ENCODE data around the gene HTRA2. TPM values are rescaled to one million over a fixed set of nuclear protein-coding genes. Genes with fewer than 3 reads are reported as not detected.

Gene HTRA2
- total RNA-seq, 1 experiment from 2014 or later = 60.3 TPM

- DNase-seq (ENCODE audit: low read depth) = no peak
- in situ Hi-C loops (cut with HindIII; ENCODE audit: low pct_unique_long_range_greater_than_20kb, low sequenced_read_pairs) = no loop called here
Observed at GRCh38 chr2:74572178-74572925, 42.6 kb downstream of the HTRA2 start.

GRCh38 chr2:74573747-74574562 lies 44.2 kb downstream of the HTRA2 start:
- DNase-seq (ENCODE audit: low read depth) = no peak
- in situ Hi-C loops (cut with HindIII; ENCODE audit: low pct_unique_long_range_greater_than_20kb, low sequenced_read_pairs) = no loop called here

DNA sequence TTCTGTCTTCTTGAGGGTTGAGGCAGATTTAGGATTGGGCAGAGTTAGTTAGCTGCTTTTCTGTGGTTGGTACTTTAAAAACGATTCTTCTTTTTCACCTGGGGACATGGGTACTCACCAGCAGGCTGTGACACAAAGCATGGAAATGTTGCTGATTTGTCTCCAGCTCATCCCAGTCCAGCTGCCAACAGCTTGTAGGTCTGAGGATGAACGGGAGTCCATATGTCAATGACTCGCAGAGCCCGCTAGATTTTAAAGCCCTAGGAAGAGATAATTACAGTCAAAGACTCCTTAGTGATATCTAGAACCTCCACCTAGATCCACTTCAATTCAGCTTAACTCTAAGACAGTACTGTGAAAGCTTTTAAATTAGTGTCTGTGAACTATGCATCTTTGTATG lies 45.6 kb downstream of the HTRA2 start:
- no peak for DNase-seq (ENCODE audit: low read depth)
- in situ Hi-C loops (cut with HindIII; ENCODE audit: low pct_unique_long_range_greater_than_20kb, low sequenced_read_pairs) = no loop called here

DNA sequence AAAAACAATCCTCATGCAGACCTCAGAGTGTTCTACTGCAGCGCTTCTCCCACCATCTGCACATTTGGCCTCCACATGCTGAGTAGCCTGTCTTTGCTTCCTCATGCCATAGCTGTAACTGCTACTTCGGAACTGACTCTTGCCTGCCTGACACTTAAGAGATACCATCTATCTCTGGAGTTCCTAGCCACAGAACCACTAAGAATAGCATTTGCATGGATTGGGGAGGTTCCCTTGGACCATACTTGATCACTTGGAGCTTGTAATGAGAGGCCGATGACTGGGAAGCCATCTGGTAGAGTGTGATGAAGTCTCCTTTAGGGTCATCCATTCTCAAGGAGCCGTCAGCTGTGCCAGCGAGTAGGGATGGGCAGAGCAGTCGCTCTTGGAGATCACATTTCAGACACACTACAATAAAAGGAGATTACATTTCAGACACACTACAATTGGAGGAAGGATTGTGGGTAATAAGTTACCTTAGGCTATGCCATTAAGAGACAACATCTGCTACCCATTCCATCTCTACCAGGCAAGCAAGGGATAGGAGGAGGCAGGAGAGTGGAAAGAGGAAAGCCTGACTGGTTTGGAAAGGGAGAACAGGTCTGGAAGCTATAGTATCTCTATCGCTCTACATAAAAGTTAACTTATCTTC lies 46.6 kb downstream of the HTRA2 start:
- DNase-seq (ENCODE audit: low read depth) = no peak
- in situ Hi-C loops (cut with HindIII; ENCODE audit: low pct_unique_long_range_greater_than_20kb, low sequenced_read_pairs) = no loop called here

- DNase-seq (ENCODE audit: low read depth) = no peak
- in situ Hi-C loops (cut with HindIII; ENCODE audit: low pct_unique_long_range_greater_than_20kb, low sequenced_read_pairs) = no loop called here
Observed at GRCh38 chr2:74576863-74577229, 47.1 kb downstream of the HTRA2 start.

DNA sequence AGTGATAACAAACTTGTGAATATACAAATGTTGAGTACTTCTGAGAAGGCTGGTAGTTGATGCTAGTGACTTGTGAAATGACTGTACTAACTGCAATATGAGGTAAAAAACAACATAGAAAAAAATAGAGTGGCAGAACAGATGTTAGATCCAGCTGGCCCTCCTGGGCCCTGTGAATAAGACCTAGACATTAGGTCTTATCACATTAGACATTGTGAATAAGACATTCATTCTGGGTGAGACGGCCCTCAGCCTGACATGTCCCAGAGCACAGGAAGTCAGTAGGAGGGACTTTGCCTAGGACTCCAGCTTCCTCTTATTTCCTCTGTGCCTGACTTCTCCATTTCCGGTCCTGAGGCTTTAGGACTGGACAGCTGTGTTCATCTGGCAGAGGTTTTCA lies 47.7 kb downstream of the HTRA2 start:
- in situ Hi-C loops (cut with HindIII; ENCODE audit: low pct_unique_long_range_greater_than_20kb, low sequenced_read_pairs) = no loop called here
- no peak for DNase-seq (ENCODE audit: low read depth)

GRCh38 chr2:74578408-74578807 lies 48.7 kb downstream of the HTRA2 start:
- no peak for DNase-seq (ENCODE audit: low read depth)
- in situ Hi-C loops (cut with HindIII; ENCODE audit: low pct_unique_long_range_greater_than_20kb, low sequenced_read_pairs) = no loop called here

DNA sequence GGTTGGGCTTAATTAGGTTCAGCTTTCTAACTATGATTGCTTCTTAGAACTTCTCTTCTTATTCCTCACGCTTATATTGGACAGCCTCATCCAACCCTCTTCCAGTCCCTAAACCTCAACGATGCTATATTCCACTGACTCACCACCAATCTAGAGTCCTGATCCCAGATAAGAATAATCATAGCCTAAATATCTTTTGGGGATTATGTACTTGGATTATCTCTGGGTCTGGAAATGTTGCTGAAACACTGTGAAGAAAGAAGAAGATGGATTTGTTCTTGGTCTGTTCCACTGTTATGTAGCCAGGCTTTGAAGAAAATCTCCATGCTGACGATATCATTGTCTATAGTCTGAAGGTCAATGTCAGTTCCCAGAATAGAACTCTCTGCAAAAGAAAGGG lies 51.7 kb downstream of the HTRA2 start:
- in situ Hi-C loops (cut with HindIII; ENCODE audit: low pct_unique_long_range_greater_than_20kb, low sequenced_read_pairs) = no loop called here

GRCh38 chr2:74582184-74582583 lies 52.5 kb downstream of the HTRA2 start:
- DNase-seq (ENCODE audit: low read depth) = no peak
- in situ Hi-C loops (cut with HindIII; ENCODE audit: low pct_unique_long_range_greater_than_20kb, low sequenced_read_pairs) = no loop called here

More for the DNA sequence above, 51.7 kb downstream of the HTRA2 start:
- DNase-seq (ENCODE audit: low read depth) = no peak

Other genes with a start within 250 kb of the HTRA2 start
- gene SLC4A5, start 186.5 kb upstream of the HTRA2 start, total RNA-seq (2014; rRNA removed; shearing (Covaris generic); ENCODE audit: low replicate concordance) = 0.84 and 7.1 TPM in 2 replicates
- 117 TPM in 2 replicates for gene DCTN1, start 149.6 kb upstream of the HTRA2 start, total RNA-seq (2014; rRNA removed; shearing (Covaris generic); ENCODE audit: low replicate concordance)
- 7.9 and 9.6 TPM in 2 replicates for gene C2orf81, start 108.3 kb upstream of the HTRA2 start, total RNA-seq (2014; rRNA removed; shearing (Covaris generic); ENCODE audit: low replicate concordance)
- gene WDR54, start 108.2 kb upstream of the HTRA2 start, total RNA-seq (2014; rRNA removed; shearing (Covaris generic); ENCODE audit: low replicate concordance) = 183 and 209 TPM in 2 replicates
- 55.6 and 71.1 TPM in 2 replicates for gene RTKN, start 88.0 kb upstream of the HTRA2 start, total RNA-seq (2014; rRNA removed; shearing (Covaris generic); ENCODE audit: low replicate concordance)
- gene INO80B, start 74.8 kb upstream of the HTRA2 start, total RNA-seq (2014; rRNA removed; shearing (Covaris generic); ENCODE audit: low replicate concordance) = 13.5 and 37.7 TPM in 2 replicates
- 63.4 and 110 TPM in 2 replicates for gene WBP1, start 71.5 kb upstream of the HTRA2 start, total RNA-seq (2014; rRNA removed; shearing (Covaris generic); ENCODE audit: low replicate concordance)
- gene MOGS, start 64.6 kb upstream of the HTRA2 start, total RNA-seq (2014; rRNA removed; shearing (Covaris generic); ENCODE audit: low replicate concordance) = 77.2 and 80.5 TPM in 2 replicates
- gene MRPL53, start 57.3 kb upstream of the HTRA2 start, total RNA-seq (2014; rRNA removed; shearing (Covaris generic); ENCODE audit: low replicate concordance) = 54.0 and 123 TPM in 2 replicates
- gene CCDC142, start 46.9 kb upstream of the HTRA2 start, total RNA-seq (2014; rRNA removed; shearing (Covaris generic); ENCODE audit: low replicate concordance) = 10.7 and 15.0 TPM in 2 replicates
- 10.6 and 19.9 TPM in 2 replicates for gene TTC31, start 46.9 kb upstream of the HTRA2 start, total RNA-seq (2014; rRNA removed; shearing (Covaris generic); ENCODE audit: low replicate concordance)
- 28.5 and 41.0 TPM in 2 replicates for gene LBX2, start 30.3 kb upstream of the HTRA2 start, total RNA-seq (2014; rRNA removed; shearing (Covaris generic); ENCODE audit: low replicate concordance)
- 19.9 and 30.5 TPM in 2 replicates for gene PCGF1, start 22.2 kb upstream of the HTRA2 start, total RNA-seq (2014; rRNA removed; shearing (Covaris generic); ENCODE audit: low replicate concordance)
- gene TLX2, start 15.5 kb upstream of the HTRA2 start, total RNA-seq (2014; rRNA removed; shearing (Covaris generic); ENCODE audit: low replicate concordance) = not detected in 2 replicates
- gene DQX1, start 3.7 kb upstream of the HTRA2 start, total RNA-seq (2014; rRNA removed; shearing (Covaris generic); ENCODE audit: low replicate concordance) = not detected in 2 replicates
- 128 and 130 TPM in 2 replicates for gene AUP1, start 227 bp upstream of the HTRA2 start, total RNA-seq (2014; rRNA removed; shearing (Covaris generic); ENCODE audit: low replicate concordance)
- 0.81 and 2.2 TPM in 2 replicates for gene LOXL3, start 24.0 kb downstream of the HTRA2 start, total RNA-seq (2014; rRNA removed; shearing (Covaris generic); ENCODE audit: low replicate concordance)
- gene DOK1, start 24.8 kb downstream of the HTRA2 start, total RNA-seq (2014; rRNA removed; shearing (Covaris generic); ENCODE audit: low replicate concordance) = 19.7 and 21.9 TPM in 2 replicates
- not detected in 2 replicates for gene M1AP, start 118.4 kb downstream of the HTRA2 start, total RNA-seq (2014; rRNA removed; shearing (Covaris generic); ENCODE audit: low replicate concordance)
- gene SEMA4F, start 124.3 kb downstream of the HTRA2 start, total RNA-seq (2014; rRNA removed; shearing (Covaris generic); ENCODE audit: low replicate concordance) = 4.7 and 7.6 TPM in 2 replicates

All from Caki2 (cell line).